Neutrophil (primary cell): ENCODE measurements around the gene ZNF407.

ENCODE experiments used
- H3K27ac ChIP-seq: fragments of 200-600 bp; sonication (generic); 2 replicates; pipeline ENCODE4 v1.5.1; 2016; ENCODE audit warnings: mild to moderate bottlenecking, moderate library complexity
- H3K27me3 ChIP-seq: fragments of 200-600 bp; sonication (generic); 2 replicates; pipeline ENCODE4 v1.6.0; 2016; ENCODE audit warnings: mild to moderate bottlenecking
- H3K36me3 ChIP-seq: fragments of 200-600 bp; sonication (generic); 2 replicates; pipeline ENCODE4 v1.5.1; 2017
- H3K4me1 ChIP-seq, 2 experiments: fragments of 200-600 bp in 1 of 2; sonication (generic) in 1 of 2; 1 replicate in 1 of 2; 2 replicates in 1 of 2; pipeline versions ENCODE4 v1.5.1 to v1.6.1; 2013 to 2016; ENCODE audit warnings: low read depth in 1 of 2, low read length in 1 of 2, mild to moderate bottlenecking in 1 of 2, moderate library complexity in 1 of 2; ENCODE audit not compliant: control insufficient read depth in 1 of 2, insufficient read depth in 1 of 2
- H3K4me3 ChIP-seq, 2 experiments: fragments of 200-600 bp in 1 of 2; sonication (generic) in 1 of 2; 1 replicate in 1 of 2; 2 replicates in 1 of 2; pipeline ENCODE4 v1.5.1; 2013 to 2016; ENCODE audit warnings: low read depth in 1 of 2, low read length in 1 of 2, mild to moderate bottlenecking in 1 of 2, moderate library complexity in 1 of 2
- H3K9me3 ChIP-seq: fragments of 200-600 bp; sonication (generic); 2 replicates; pipeline ENCODE4 v1.5.1; 2016
- CTCF ChIP-seq: fragments of 200-600 bp; sonication (generic); IDR thresholded peaks from 2 replicates; pipeline ENCODE4 v1.5.1; 2016; ENCODE audit warnings: antibody characterized with exemption

ZNF407 gene

GRCh38 chr18:74796841-74797576, 199.3 kb downstream of the ZNF407 start:
- no peaks in the 10 kb centered on the region for H3K4me1 ChIP-seq
- no peak overlapping the region for H3K27ac ChIP-seq
- no peaks in the 10 kb centered on the region for H3K36me3 ChIP-seq
- TF ChIP-seq CTCF: no peak
- H3K9me3 ChIP-seq: no peaks in the 10 kb centered on the region
- H3K27me3 ChIP-seq: no peaks in the 10 kb centered on the region
- H3K4me3 ChIP-seq: no peak overlapping the region

- no peak for TF ChIP-seq CTCF
- Histone ChIP-seq H3K27ac (no peak overlapping the region), H3K4me3 (no peak overlapping the region), H3K27me3 (no peaks in the 10 kb centered on the region), H3K9me3 (no peaks in the 10 kb centered on the region), H3K4me1 (no peaks in the 10 kb centered on the region), H3K36me3 (no peaks in the 10 kb centered on the region)
These were observed 200.0 kb downstream of the ZNF407 start for GRCh38 chr18:74797577-74798151.

- Histone ChIP-seq H3K36me3 (no peaks in the 10 kb centered on the region), H3K9me3 (no peaks in the 10 kb centered on the region), H3K4me3 (no peak overlapping the region), H3K27me3 (no peaks in the 10 kb centered on the region), H3K27ac (no peak overlapping the region), H3K4me1 (no peaks in the 10 kb centered on the region)
- no peak for TF ChIP-seq CTCF
These were observed 201.9 kb downstream of the ZNF407 start for GRCh38 chr18:74799542-74799941.

GRCh38 chr18:74800098-74800497, 202.4 kb downstream of the ZNF407 start:
- H3K4me3 ChIP-seq: no peak overlapping the region
- no peaks in the 10 kb centered on the region for H3K36me3 ChIP-seq
- no peaks in the 10 kb centered on the region for H3K4me1 ChIP-seq
- H3K27ac ChIP-seq: no peak overlapping the region
- no peak for TF ChIP-seq CTCF
- no peaks in the 10 kb centered on the region for H3K27me3 ChIP-seq
- no peaks in the 10 kb centered on the region for H3K9me3 ChIP-seq

- Histone ChIP-seq H3K27ac (no peak overlapping the region), H3K4me3 (no peak overlapping the region), H3K36me3 (no peaks in the 10 kb centered on the region), H3K27me3 (no peaks in the 10 kb centered on the region), H3K4me1 (no peaks in the 10 kb centered on the region), H3K9me3 (no peaks in the 10 kb centered on the region)
- no peak for TF ChIP-seq CTCF
These were observed 205.4 kb downstream of the ZNF407 start for GRCh38 chr18:74803117-74803516.
